OCI-LY3 (cell line): ENCODE data around the gene VPS26B.

ENCODE experiments used
- CTCF ChIP-seq: fragments of 200-600, 300-600 bp; sonication (generic); IDR thresholded peaks from 2 replicates; pipeline ENCODE4 v1.5.1; 2014; ENCODE audit warnings: antibody characterized with exemption, low read length, low read depth
- EZH2phosphoT487 ChIP-seq: fragments of 200-600 bp; shearing (Covaris generic); IDR thresholded peaks from 2 replicates; pipeline ENCODE4 v1.6.1; 2018; ENCODE audit warnings: antibody characterized with exemption, mixed run types, low read depth

DNA sequence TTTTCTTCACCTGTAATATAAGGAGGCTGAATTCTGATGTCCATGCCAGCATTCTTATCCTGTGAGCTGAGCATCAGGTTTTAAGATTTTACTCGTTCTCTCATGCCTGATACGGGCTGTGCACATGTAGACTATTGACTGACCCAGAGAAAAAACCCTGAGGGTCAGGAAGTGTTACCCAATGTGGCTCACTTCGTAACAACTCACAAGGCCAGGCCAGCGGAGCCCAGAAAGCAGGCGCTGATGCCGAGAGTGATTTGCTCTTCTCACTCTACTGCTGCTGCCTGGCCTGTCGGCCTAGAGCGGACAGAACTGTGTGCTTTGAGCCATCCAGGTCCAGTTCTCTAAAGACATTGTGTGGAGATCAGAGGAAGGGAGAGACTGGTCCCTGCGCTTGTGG, 17.9 kb downstream of the VPS26B start:
- TF ChIP-seq CTCF (no peak), EZH2phosphoT487 (no peak)
